ENCODE data around the gene HDAC11. TPM values are rescaled to one million over a fixed set of nuclear protein-coding genes. Genes with fewer than 3 reads are reported as not detected.

Gene HDAC11
- polyA plus RNA-seq, 2 of the 4 experiments (the other 2 are of a cell fraction) = 5.6 to 8.4 TPM

- Histone ChIP-seq H3K4me2 (no peak overlapping the region; the same call in 2 of the 3 replicates), H3K9me3 (no peaks in the 10 kb centered on the region), H3K4me3 (no peak overlapping the region), H3K4me1 (peaks cover 25% of the 10 kb centered on the region), H3K27ac (peak overlapping the region in 1 of 2 experiments; percentile 30; a peak in 1 of 6 replicates)
- ChIA-PET POLR2A (no interaction called here), CTCF (interaction anchor here (0.7 to 2.9 kb wide), 5 partner anchors 50 to 101 kb away, joined by 3 to 13 read pairs (median 5); no protein-coding TSS in a partner anchor)
- FAIRE-seq = no peak
- DNase-seq (ENCODE audit: low read depth in 1 of 2, low spot score in 1 of 2) = no peak
- WGBS (ENCODE audit: missing lambda C conversion rate) = 92% methylated on average over 16 of the region's 18 CpGs
- ATAC-seq = no peak
- TF ChIP-seq HOXA7 (CRISPR knock-in tag; IDR thresholded peaks at IDR 0.05) (no peak), EHMT2 (IDR thresholded peaks at IDR 0.05; ENCODE audit: low read depth) (no peak), RNF2 (IDR thresholded peaks at IDR 0.05; ENCODE audit: borderline replicate concordance, low read depth) (no peak), USF2 (IDR thresholded peaks at IDR 0.05) (no peak), TFCP2L1 (CRISPR knock-in tag; IDR thresholded peaks at IDR 0.05) (no peak), NPAS2 (CRISPR knock-in tag; IDR thresholded peaks at IDR 0.05; ENCODE audit: borderline replicate concordance) (no peak), KDM1A (IDR thresholded peaks at IDR 0.05; ENCODE audit: low read depth) (no peak), JUNB (IDR thresholded peaks at IDR 0.05) (no peak), CTCF (IDR thresholded peaks at IDR 0.05) (no peak), ZFP36 (IDR thresholded peaks at IDR 0.05; ENCODE audit: borderline replicate concordance, partially characterized antibody) (no peak), FOSB (CRISPR knock-in tag; IDR thresholded peaks at IDR 0.05) (no peak), HDAC2 (IDR thresholded peaks at IDR 0.05) (no peak), POLR2AphosphoS2 (conservative IDR thresholded peaks at IDR 0.05; ENCODE audit: low read length) (no peak)
Observed at GRCh38 chr3:13549623-13550422, 69.7 kb downstream of the HDAC11 start.

GRCh38 chr3:13550423-13550690, 70.3 kb downstream of the HDAC11 start:
- ChIA-PET POLR2A (no interaction called here), CTCF (interaction anchor here (0.7 to 2.9 kb wide), 4 partner anchors 51 to 98 kb away, joined by 3 to 13 read pairs (median 8); no protein-coding TSS in a partner anchor)
- TF ChIP-seq CBX2 (IDR thresholded peaks at IDR 0.05; ENCODE audit: borderline replicate concordance, low read depth) = no peak
- no peak for TF ChIP-seq PBX3 (IDR thresholded peaks at IDR 0.05)
- no peak for TF ChIP-seq MAZ (IDR thresholded peaks at IDR 0.05; ENCODE audit: borderline replicate concordance, low read depth, low read length)
- TF ChIP-seq FOXS1 (CRISPR knock-in tag; IDR thresholded peaks at IDR 0.05) = no peak
- TF ChIP-seq POLR2AphosphoS2 (conservative IDR thresholded peaks at IDR 0.05; ENCODE audit: low read length) = no peak
- TF ChIP-seq HDAC2 (IDR thresholded peaks at IDR 0.05) = no peak
- TF ChIP-seq ZFP36 (IDR thresholded peaks at IDR 0.05; ENCODE audit: borderline replicate concordance, partially characterized antibody) = no peak
- no peak for TF ChIP-seq FOSB (CRISPR knock-in tag; IDR thresholded peaks at IDR 0.05)
- no peak for TF ChIP-seq ZC3H11A (IDR thresholded peaks at IDR 0.05)
- TF ChIP-seq RNF2 (IDR thresholded peaks at IDR 0.05; ENCODE audit: borderline replicate concordance, low read depth) = no peak
- TF ChIP-seq CTCF (IDR thresholded peaks at IDR 0.05) = no peak
- TF ChIP-seq POLR2A (IDR thresholded peaks at IDR 0.05; ENCODE audit: low read length) = no peak
- no peak for TF ChIP-seq RFX5 (IDR thresholded peaks at IDR 0.05)
- no peak for TF ChIP-seq JUNB (IDR thresholded peaks at IDR 0.05)
- no peak for TF ChIP-seq CEBPB (IDR thresholded peaks at IDR 0.05)
- no peak for TF ChIP-seq KDM1A (IDR thresholded peaks at IDR 0.05; ENCODE audit: low read depth)
- no peak for TF ChIP-seq TP53 (CRISPR knock-in tag; IDR thresholded peaks at IDR 0.05)
- ATAC-seq = no peak
- H3K4me3 ChIP-seq = no peak overlapping the region
- 83% methylated on average over 2 of the region's 2 CpGs for WGBS (ENCODE audit: missing lambda C conversion rate)
- peaks cover 22% of the 10 kb centered on the region for H3K4me1 ChIP-seq
- DNase-seq (ENCODE audit: low read depth in 1 of 2, low spot score in 1 of 2) = no peak
- H3K27ac ChIP-seq = peak overlapping the region in 1 of 2 experiments; percentile 30; a peak in 1 of 6 replicates
- no peaks in the 10 kb centered on the region for H3K9me3 ChIP-seq
- no peak overlapping the region for H3K4me2 ChIP-seq
- no peak for FAIRE-seq

Data from A549 (cell line).